A549 (cell line): Measurements from ENCODE around the gene MAPKAPK2.

ENCODE experiments used
- CEBPB ChIP-seq, 2 experiments: fragments of >200 bp in 1 of 2; sonication (Bioruptor Twin) in 1 of 2; formaldehyde crosslinking in 1 of 2; IDR thresholded peaks; 2 replicates each; pipeline ENCODE4 v1.6.1; 2012 to 2016
- CHD2 ChIP-seq: fragments of 150-350 bp; IDR thresholded peaks from 2 replicates; pipeline ENCODE4 v1.6.1; 2014; ENCODE audit warnings: low read length; ENCODE audit not compliant: partially characterized antibody
- ESRRA ChIP-seq: fragments of 150-350 bp; IDR thresholded peaks from 2 replicates; pipeline ENCODE4 v1.6.1; 2014; ENCODE audit warnings: mild to moderate bottlenecking, low read length, borderline replicate concordance
- FOSL2 ChIP-seq, 2 experiments: fragments of 450-650 bp in 1 of 2; fragments of >200 bp in 1 of 2; sonication (Bioruptor Twin) in 1 of 2; formaldehyde crosslinking; IDR thresholded peaks; 2 replicates each; pipeline versions ENCODE4 v1.5.0 to v1.6.1; 2016 to 2020; ENCODE audit warnings: mild to moderate bottlenecking in 1 of 2, moderate library complexity in 1 of 2
- HDAC2 ChIP-seq: fragments of 200-600 bp; sonication (generic); IDR thresholded peaks from 2 replicates; pipeline ENCODE4 v1.6.1; 2016
- SMC3 ChIP-seq: fragments of >200 bp; sonication (Bioruptor Twin); formaldehyde crosslinking; IDR thresholded peaks from 3 replicates; pipeline ENCODE4 v1.6.1; 2018; ENCODE audit warnings: inconsistent platforms
- ZFP36 ChIP-seq: fragments of 450-650 bp; IDR thresholded peaks from 2 replicates; pipeline ENCODE4 v1.6.1; 2014; ENCODE audit warnings: borderline replicate concordance; ENCODE audit not compliant: partially characterized antibody
- ZNF302 ChIP-seq: fragments of 250-450 bp; sonication (Bioruptor Pico); IDR thresholded peaks from 2 replicates; pipeline ENCODE4 v1.9.0; 2021; ENCODE audit warnings: inconsistent platforms, mild to moderate bottlenecking, moderate library complexity
- TF ChIP-seq, protein P1 (sequence below): fragments of >200 bp; sonication (Bioruptor Twin); formaldehyde crosslinking; IDR thresholded peaks from 3 replicates; pipeline ENCODE4 v1.5.1; 2016
- TF ChIP-seq, protein P2 (sequence below): fragments of 200-600 bp; sonication (generic); IDR thresholded peaks from 2 replicates; pipeline ENCODE4 v1.6.1; 2016; ENCODE audit warnings: antibody characterized with exemption, mild to moderate bottlenecking, moderate library complexity
- TF ChIP-seq, protein P3 (sequence below): IDR thresholded peaks from 2 replicates; pipeline ENCODE4 v1.6.1; 2012; ENCODE audit warnings: low read depth, borderline replicate concordance

DNA sequence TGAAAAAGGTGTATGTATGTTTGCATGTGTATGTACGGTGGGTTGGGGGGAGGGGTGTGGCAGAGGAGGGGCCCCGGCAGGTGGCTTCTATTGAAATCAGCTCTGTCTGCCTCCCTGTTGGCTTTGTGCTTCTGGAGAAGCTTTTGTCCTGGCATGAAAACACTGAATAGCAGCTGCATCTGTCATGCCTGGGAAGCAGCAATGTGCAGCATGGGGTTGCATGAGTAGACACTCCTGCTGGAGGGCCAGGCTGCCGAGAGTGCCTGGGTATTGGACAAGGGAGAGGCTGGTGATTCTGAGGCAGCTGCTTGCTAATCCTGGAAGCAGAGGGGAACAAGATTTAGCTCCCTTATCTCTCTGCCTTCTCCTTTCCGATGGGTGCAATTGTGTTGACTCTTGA, 20.5 kb downstream of the MAPKAPK2 start:
- TF ChIP-seq, protein P1, sequence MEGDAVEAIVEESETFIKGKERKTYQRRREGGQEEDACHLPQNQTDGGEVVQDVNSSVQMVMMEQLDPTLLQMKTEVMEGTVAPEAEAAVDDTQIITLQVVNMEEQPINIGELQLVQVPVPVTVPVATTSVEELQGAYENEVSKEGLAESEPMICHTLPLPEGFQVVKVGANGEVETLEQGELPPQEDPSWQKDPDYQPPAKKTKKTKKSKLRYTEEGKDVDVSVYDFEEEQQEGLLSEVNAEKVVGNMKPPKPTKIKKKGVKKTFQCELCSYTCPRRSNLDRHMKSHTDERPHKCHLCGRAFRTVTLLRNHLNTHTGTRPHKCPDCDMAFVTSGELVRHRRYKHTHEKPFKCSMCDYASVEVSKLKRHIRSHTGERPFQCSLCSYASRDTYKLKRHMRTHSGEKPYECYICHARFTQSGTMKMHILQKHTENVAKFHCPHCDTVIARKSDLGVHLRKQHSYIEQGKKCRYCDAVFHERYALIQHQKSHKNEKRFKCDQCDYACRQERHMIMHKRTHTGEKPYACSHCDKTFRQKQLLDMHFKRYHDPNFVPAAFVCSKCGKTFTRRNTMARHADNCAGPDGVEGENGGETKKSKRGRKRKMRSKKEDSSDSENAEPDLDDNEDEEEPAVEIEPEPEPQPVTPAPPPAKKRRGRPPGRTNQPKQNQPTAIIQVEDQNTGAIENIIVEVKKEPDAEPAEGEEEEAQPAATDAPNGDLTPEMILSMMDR: no peak
- no peak for TF ChIP-seq ZFP36
- no peak for TF ChIP-seq CHD2
- no peak for TF ChIP-seq CEBPB (IDR thresholded peaks at IDR 0.05)
- TF ChIP-seq, protein P2, sequence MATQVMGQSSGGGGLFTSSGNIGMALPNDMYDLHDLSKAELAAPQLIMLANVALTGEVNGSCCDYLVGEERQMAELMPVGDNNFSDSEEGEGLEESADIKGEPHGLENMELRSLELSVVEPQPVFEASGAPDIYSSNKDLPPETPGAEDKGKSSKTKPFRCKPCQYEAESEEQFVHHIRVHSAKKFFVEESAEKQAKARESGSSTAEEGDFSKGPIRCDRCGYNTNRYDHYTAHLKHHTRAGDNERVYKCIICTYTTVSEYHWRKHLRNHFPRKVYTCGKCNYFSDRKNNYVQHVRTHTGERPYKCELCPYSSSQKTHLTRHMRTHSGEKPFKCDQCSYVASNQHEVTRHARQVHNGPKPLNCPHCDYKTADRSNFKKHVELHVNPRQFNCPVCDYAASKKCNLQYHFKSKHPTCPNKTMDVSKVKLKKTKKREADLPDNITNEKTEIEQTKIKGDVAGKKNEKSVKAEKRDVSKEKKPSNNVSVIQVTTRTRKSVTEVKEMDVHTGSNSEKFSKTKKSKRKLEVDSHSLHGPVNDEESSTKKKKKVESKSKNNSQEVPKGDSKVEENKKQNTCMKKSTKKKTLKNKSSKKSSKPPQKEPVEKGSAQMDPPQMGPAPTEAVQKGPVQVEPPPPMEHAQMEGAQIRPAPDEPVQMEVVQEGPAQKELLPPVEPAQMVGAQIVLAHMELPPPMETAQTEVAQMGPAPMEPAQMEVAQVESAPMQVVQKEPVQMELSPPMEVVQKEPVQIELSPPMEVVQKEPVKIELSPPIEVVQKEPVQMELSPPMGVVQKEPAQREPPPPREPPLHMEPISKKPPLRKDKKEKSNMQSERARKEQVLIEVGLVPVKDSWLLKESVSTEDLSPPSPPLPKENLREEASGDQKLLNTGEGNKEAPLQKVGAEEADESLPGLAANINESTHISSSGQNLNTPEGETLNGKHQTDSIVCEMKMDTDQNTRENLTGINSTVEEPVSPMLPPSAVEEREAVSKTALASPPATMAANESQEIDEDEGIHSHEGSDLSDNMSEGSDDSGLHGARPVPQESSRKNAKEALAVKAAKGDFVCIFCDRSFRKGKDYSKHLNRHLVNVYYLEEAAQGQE: no peak
- no peak for TF ChIP-seq ZNF302 (CRISPR knock-in tag)
- TF ChIP-seq, protein P3, sequence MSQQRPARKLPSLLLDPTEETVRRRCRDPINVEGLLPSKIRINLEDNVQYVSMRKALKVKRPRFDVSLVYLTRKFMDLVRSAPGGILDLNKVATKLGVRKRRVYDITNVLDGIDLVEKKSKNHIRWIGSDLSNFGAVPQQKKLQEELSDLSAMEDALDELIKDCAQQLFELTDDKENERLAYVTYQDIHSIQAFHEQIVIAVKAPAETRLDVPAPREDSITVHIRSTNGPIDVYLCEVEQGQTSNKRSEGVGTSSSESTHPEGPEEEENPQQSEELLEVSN: no peak
- TF ChIP-seq ESRRA: no peak
- no peak for TF ChIP-seq HDAC2
- TF ChIP-seq SMC3: no peak
- no peak for TF ChIP-seq FOSL2 (IDR thresholded peaks at IDR 0.05)
- no peak for TF ChIP-seq FOSL2 (CRISPR knock-in tag; IDR thresholded peaks at IDR 0.05)
